HG02943 (cell line): ENCODE data around the gene B4GALT2.
A peak's percentile ranks its signal among the peaks of the same experiment; 100 is the strongest.

Experiments
- ATAC-seq: cut with Tn5 transposase; IDR thresholded peaks from one replicate; pipeline ENCODE4 v1.9.1; 2021; ENCODE audit warnings: mild to moderate bottlenecking, low read depth, moderate library complexity; ENCODE audit not compliant: unreplicated experiment

B4GALT2 gene

GRCh38 chr1:43969416-43969745 is 9.6 kb upstream of the B4GALT2 start:
- ATAC-seq: no peak

- ATAC-seq: peak; percentile 78
Observed at GRCh38 chr1:43969746-43970466, 9.1 kb upstream of the B4GALT2 start, which contains the start of gene DPH2. Gene DPH2 (plus strand): TSS chr1:43970010. CDS start chr1:43970176, 166 bp downstream.

- ATAC-seq: no peak
Observed at GRCh38 chr1:43970502-43970901, 8.5 kb upstream of the B4GALT2 start.

- no peak for ATAC-seq
Observed at GRCh38 chr1:43970911-43971310, 8.1 kb upstream of the B4GALT2 start.

GRCh38 chr1:43971336-43971980 is 7.6 kb upstream of the B4GALT2 start:
- no peak for ATAC-seq

GRCh38 chr1:43973981-43974442 is 5.0 kb upstream of the B4GALT2 start:
- no peak for ATAC-seq

- peak; percentile 56 for ATAC-seq
Observed at GRCh38 chr1:43974443-43975248, 4.4 kb upstream of the B4GALT2 start, which contains the start of gene ATP6V0B. Gene ATP6V0B (plus strand): TSS chr1:43974960. CDS start chr1:43975041, 81 bp downstream.

- peak; percentile 6 for ATAC-seq
Observed at GRCh38 chr1:43975249-43975961, 3.6 kb upstream of the B4GALT2 start.

GRCh38 chr1:43976045-43976444 is 3.0 kb upstream of the B4GALT2 start:
- ATAC-seq: no peak

GRCh38 chr1:43976890-43977289 is 2.1 kb upstream of the B4GALT2 start:
- ATAC-seq: no peak

GRCh38 chr1:43977376-43978263 is 1.4 kb upstream of the B4GALT2 start:
- ATAC-seq: no peak

GRCh38 chr1:43978264-43978550 is 803 bp upstream of the B4GALT2 start:
- no peak for ATAC-seq

GRCh38 chr1:43979261-43979527 is 184 bp downstream of the B4GALT2 start:
- ATAC-seq: no peak

- no peak for ATAC-seq
Observed at GRCh38 chr1:43979528-43980254, 681 bp downstream of the B4GALT2 start.

GRCh38 chr1:43980255-43981134 is 1.5 kb downstream of the B4GALT2 start:
- ATAC-seq: no peak

GRCh38 chr1:43981135-43981491 is 2.1 kb downstream of the B4GALT2 start:
- ATAC-seq: no peak

GRCh38 chr1:43981636-43982035 is 2.6 kb downstream of the B4GALT2 start:
- no peak for ATAC-seq

- ATAC-seq: no peak
Observed at GRCh38 chr1:43982241-43982640, 3.2 kb downstream of the B4GALT2 start.

- ATAC-seq: no peak
Observed at GRCh38 chr1:43982808-43983207, 3.8 kb downstream of the B4GALT2 start.
